HL-60 (cell line): ENCODE results near the gene ZNF678.

Experiments
- CTCF ChIP-seq: IDR thresholded peaks from one replicate; pipeline ENCODE4 v1.5.1; 2011; ENCODE audit warnings: low read length, control low read depth, inconsistent platforms; ENCODE audit not compliant: insufficient read depth
- POLR2AphosphoS5 ChIP-seq: IDR thresholded peaks from 2 replicates; pipeline ENCODE4 v1.6.1; 2012; ENCODE audit warnings: low read depth
- SPI1 ChIP-seq: IDR thresholded peaks from 2 replicates; pipeline ENCODE4 v1.6.1; 2012; ENCODE audit warnings: low read depth, mild to moderate bottlenecking, borderline replicate concordance

DNA sequence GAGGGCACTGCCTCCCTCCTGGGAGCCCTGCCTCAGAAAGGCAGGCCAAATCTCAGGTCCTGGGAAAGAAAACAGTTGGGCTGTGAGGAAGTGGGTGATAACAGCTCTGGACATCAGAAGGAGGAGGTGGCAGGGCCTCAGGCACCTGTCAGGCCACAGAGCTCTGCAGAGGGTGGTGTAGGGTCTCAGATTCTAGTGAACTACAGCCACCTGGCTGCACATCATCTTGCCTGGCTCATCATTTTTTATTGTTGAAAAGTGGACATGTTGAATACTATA lies 15.3 kb upstream of the ZNF678 start:
- TF ChIP-seq SPI1 (no peak), CTCF (no peak), POLR2AphosphoS5 (no peak)
